H9 (cell line): ENCODE data around the gene SF3A1. TPM values are rescaled to one million over a fixed set of nuclear protein-coding genes. Genes with fewer than 3 reads are reported as not detected.

Experiments used
- DNase-seq: peaks from one replicate; pipeline ENCODE4 v3.0.0-alpha.2; 2017
- H2AFZ ChIP-seq: one replicate; pipeline ENCODE4 v1.6.1; 2013; ENCODE audit warnings: mild to moderate bottlenecking, low read length, control low read depth, moderate library complexity
- H2AK5ac ChIP-seq: 2 replicates; pipeline ENCODE4 v1.6.1; 2013; ENCODE audit warnings: low read length, control low read depth, mixed read lengths; ENCODE audit not compliant: insufficient read length
- H2BK120ac ChIP-seq: one replicate; pipeline ENCODE4 v1.6.1; 2013; ENCODE audit warnings: low read depth, mild to moderate bottlenecking, low read length, control low read depth, inconsistent platforms; ENCODE audit not compliant: poor library complexity, severe bottlenecking
- H2BK12ac ChIP-seq: 2 replicates; pipeline ENCODE4 v1.6.1; 2013; ENCODE audit warnings: low read length, control low read depth, mixed read lengths, low read depth; ENCODE audit not compliant: insufficient read length
- H2BK15ac ChIP-seq: 2 replicates; pipeline ENCODE4 v1.6.1; 2013; ENCODE audit warnings: low read depth, low read length, control low read depth
- H2BK20ac ChIP-seq: one replicate; pipeline ENCODE4 v1.6.1; 2013; ENCODE audit warnings: low read depth, mild to moderate bottlenecking, low read length, control low read depth, inconsistent platforms; ENCODE audit not compliant: poor library complexity, severe bottlenecking
- H2BK5ac ChIP-seq: 2 replicates; pipeline ENCODE4 v1.6.1; 2013; ENCODE audit warnings: low read length, control low read depth, mixed read lengths; ENCODE audit not compliant: insufficient read length
- H3K14ac ChIP-seq: 2 replicates; pipeline ENCODE4 v1.6.1; 2013; ENCODE audit warnings: low read length, control low read depth; ENCODE audit not compliant: insufficient read depth
- H3K18ac ChIP-seq: 2 replicates; pipeline ENCODE4 v1.6.1; 2013; ENCODE audit warnings: low read depth, mild to moderate bottlenecking, mixed read lengths, low read length, control low read depth; ENCODE audit not compliant: insufficient read length
- H3K23ac ChIP-seq: 2 replicates; pipeline ENCODE4 v1.6.1; 2013; ENCODE audit warnings: low read length, control low read depth, mixed read lengths, low read depth; ENCODE audit not compliant: insufficient read length
- H3K23me2 ChIP-seq: 2 replicates; pipeline ENCODE4 v1.6.1; 2013; ENCODE audit warnings: low read depth, mild to moderate bottlenecking, mixed read lengths, low read length, control low read depth; ENCODE audit not compliant: insufficient read length, poor library complexity, severe bottlenecking
- H3K27ac ChIP-seq: 2 replicates; pipeline ENCODE4 v1.5.1; 2013; ENCODE audit warnings: low read length, control low read depth, mixed read lengths, low read depth; ENCODE audit not compliant: insufficient read length
- H3K27me3 ChIP-seq: 2 replicates; pipeline ENCODE4 v1.6.1; 2013; ENCODE audit warnings: low read length, control low read depth, inconsistent platforms; ENCODE audit not compliant: insufficient read depth
- H3K4ac ChIP-seq: 2 replicates; pipeline ENCODE4 v1.6.1; 2013; ENCODE audit warnings: low read depth, mild to moderate bottlenecking, control low read depth, inconsistent platforms, low read length, moderate library complexity
- H3K4me1 ChIP-seq: 2 replicates; pipeline ENCODE4 v1.6.1; 2013; ENCODE audit warnings: low read length, control low read depth, inconsistent platforms; ENCODE audit not compliant: insufficient read depth
- H3K4me2 ChIP-seq: 2 replicates; pipeline ENCODE4 v1.6.1; 2013; ENCODE audit warnings: low read length, control low read depth, mixed read lengths; ENCODE audit not compliant: insufficient read length, insufficient read depth
- H3K56ac ChIP-seq: 2 replicates; pipeline ENCODE4 v1.6.1; 2013; ENCODE audit warnings: low read depth, mild to moderate bottlenecking, mixed read lengths, low read length, control low read depth; ENCODE audit not compliant: insufficient read length
- H3K79me1 ChIP-seq: 2 replicates; pipeline ENCODE4 v1.6.1; 2013; ENCODE audit warnings: low read depth, mild to moderate bottlenecking, moderate library complexity, low read length, control low read depth, inconsistent platforms; ENCODE audit not compliant: insufficient read depth, poor library complexity, severe bottlenecking
- H3K79me2 ChIP-seq: 2 replicates; pipeline ENCODE4 v1.6.1; 2013; ENCODE audit warnings: low read length, control low read depth, inconsistent platforms; ENCODE audit not compliant: insufficient read depth
- H3K9ac ChIP-seq: 2 replicates; pipeline ENCODE4 v1.6.1; 2013; ENCODE audit warnings: low read length, control low read depth, mixed read lengths; ENCODE audit not compliant: insufficient read length; ENCODE audit errors: extremely low read depth
- H3K9me3 ChIP-seq: one replicate; pipeline ENCODE4 v1.6.1; 2013; ENCODE audit warnings: low read depth, low read length, inconsistent platforms; ENCODE audit not compliant: control insufficient read depth
- H3T11ph ChIP-seq: one replicate; pipeline ENCODE4 v1.6.1; 2013; ENCODE audit warnings: mild to moderate bottlenecking, low read length, control low read depth, inconsistent platforms
- H4K20me1 ChIP-seq: one replicate; pipeline ENCODE4 v1.6.1; 2013; ENCODE audit not compliant: control insufficient read depth, insufficient read length, insufficient read depth
- H4K5ac ChIP-seq: 2 replicates; pipeline ENCODE4 v1.6.1; 2013; ENCODE audit warnings: low read depth, mild to moderate bottlenecking, mixed read lengths, low read length, control low read depth; ENCODE audit not compliant: insufficient read length
- H4K8ac ChIP-seq: replicated peaks from 2 replicates; pipeline ENCODE4 v1.6.1; 2013; ENCODE audit warnings: low read length, control low read depth, mixed read lengths, low read depth; ENCODE audit not compliant: insufficient read length
- H4K91ac ChIP-seq: 2 replicates; pipeline ENCODE4 v1.6.1; 2013; ENCODE audit warnings: low read depth, mild to moderate bottlenecking, moderate library complexity, mixed read lengths, low read length, control low read depth; ENCODE audit not compliant: insufficient read length
- H3K27ac Mint-ChIP-seq, 3 experiments: 2 replicates in 2 of 3; 3 replicates in 1 of 3; pipeline ENCODE4 v1.8.0; 2020 to 2021; ENCODE audit warnings: mixed read lengths in 3 of 3, mild to moderate bottlenecking in 1 of 3, moderate library complexity in 1 of 3
- H3K27me3 Mint-ChIP-seq: 2 replicates; pipeline ENCODE4 v1.8.0; 2021; ENCODE audit warnings: low read depth, mild to moderate bottlenecking, moderate library complexity, mixed read lengths
- H3K36me3 Mint-ChIP-seq, 3 experiments: 2 replicates in 2 of 3; 3 replicates in 1 of 3; pipeline ENCODE4 v1.8.0; 2020 to 2021; ENCODE audit warnings: low read depth in 3 of 3, mixed read lengths in 3 of 3; ENCODE audit not compliant: insufficient read depth in 1 of 3
- H3K4me1 Mint-ChIP-seq, 2 experiments: 2 replicates each; pipeline ENCODE4 v1.8.0; 2020; ENCODE audit warnings: mixed read lengths in 2 of 2
- H3K4me3 Mint-ChIP-seq, 2 experiments: 2 replicates in 1 of 2; 3 replicates in 1 of 2; pipeline ENCODE4 v1.8.0; 2020 to 2021; ENCODE audit warnings: mild to moderate bottlenecking in 2 of 2, mixed read lengths in 2 of 2, moderate library complexity in 1 of 2
- H3K9me3 Mint-ChIP-seq, 2 experiments: 2 replicates in 1 of 2; 3 replicates in 1 of 2; pipeline ENCODE4 v1.8.0; 2020; ENCODE audit warnings: mild to moderate bottlenecking in 2 of 2, mixed read lengths in 2 of 2, moderate library complexity in 1 of 2
- CTCF ChIP-seq: fragments of 200-600 bp; sonication (generic); conservative IDR thresholded peaks from 3 replicates; pipeline ENCODE4 v1.8.0; 2021; ENCODE audit warnings: antibody characterized with exemption, mild to moderate bottlenecking
- WGBS: extraction: QIAGEN DNeasy Blood & Tissue Kit; methylation state at CpG from one replicate; pipeline ENCODE4 v1.1.7; 2013; ENCODE audit warnings: missing lambda C conversion rate, low lambda C conversion rate, mixed read lengths; ENCODE audit not compliant: insufficient read length; ENCODE audit errors: extremely low coverage; 5-methylcytosine and 5-hydroxymethylcytosine counted together
- total RNA-seq: library from RNA; stranded (reverse); gene quantifications from 2 replicates; pipeline ENCODE4 v1.2.1, GENCODE V29; 2021

Gene SF3A1
- total RNA-seq, 1 experiment from 2014 or later, result 225 TPM

GRCh38 chr22:30321461-30321860, 35.2 kb downstream of the SF3A1 start:
- H3K4me3 Mint-ChIP-seq, result no peak overlapping the region
- Histone ChIP-seq H2BK12ac (no peak overlapping the region), H3K4me2 (no peak overlapping the region), H2BK15ac (no peak overlapping the region), H4K91ac (no peak overlapping the region), H3T11ph (no peak overlapping the region), H3K23ac (no peak overlapping the region), H4K5ac (no peak overlapping the region), H4K20me1 (peaks cover 2% of the 10 kb centered on the region), H3K4me1 (no peaks in the 10 kb centered on the region), H3K27me3 (no peaks in the 10 kb centered on the region), H4K8ac (no peak overlapping the region), H2BK20ac (no peak overlapping the region), H3K4ac (no peak overlapping the region), H3K27ac (no peak overlapping the region), H3K79me2 (no peaks in the 10 kb centered on the region), H3K9me3 (no peaks in the 10 kb centered on the region), H2BK5ac (no peak overlapping the region), H3K23me2 (peaks cover 7% of the 10 kb centered on the region), H3K14ac (no peak overlapping the region), H3K9ac (no peak overlapping the region), H2AK5ac (no peak overlapping the region), H2BK120ac (no peak overlapping the region), H3K79me1 (no peaks in the 10 kb centered on the region), H2AFZ (no peak overlapping the region), H3K56ac (no peak overlapping the region), H3K18ac (no peak overlapping the region)
- no peaks in the 10 kb centered on the region for H3K9me3 Mint-ChIP-seq
- H3K27me3 Mint-ChIP-seq, result no peaks in the 10 kb centered on the region
- peak overlapping the region in 1 of 3 experiments; percentile 49; a peak in 2 of 7 replicates for H3K27ac Mint-ChIP-seq
- no peak for TF ChIP-seq CTCF
- H3K4me1 Mint-ChIP-seq, result peaks cover 14 to 17% of the 10 kb centered on the region in 2 experiments
- no peak for DNase-seq
- no peaks in the 10 kb centered on the region for H3K36me3 Mint-ChIP-seq
- WGBS, result no CpG with 5 or more reads among the region's 2 CpGs
